ENCODE measurements around the gene FHL2. TPM values are rescaled to one million over a fixed set of nuclear protein-coding genes. Genes with fewer than 3 reads are reported as not detected.
A peak's percentile ranks its signal among the peaks of the same experiment; 100 is the strongest.

FHL2 gene
- total RNA-seq, 1 donor = 267 TPM

DNA sequence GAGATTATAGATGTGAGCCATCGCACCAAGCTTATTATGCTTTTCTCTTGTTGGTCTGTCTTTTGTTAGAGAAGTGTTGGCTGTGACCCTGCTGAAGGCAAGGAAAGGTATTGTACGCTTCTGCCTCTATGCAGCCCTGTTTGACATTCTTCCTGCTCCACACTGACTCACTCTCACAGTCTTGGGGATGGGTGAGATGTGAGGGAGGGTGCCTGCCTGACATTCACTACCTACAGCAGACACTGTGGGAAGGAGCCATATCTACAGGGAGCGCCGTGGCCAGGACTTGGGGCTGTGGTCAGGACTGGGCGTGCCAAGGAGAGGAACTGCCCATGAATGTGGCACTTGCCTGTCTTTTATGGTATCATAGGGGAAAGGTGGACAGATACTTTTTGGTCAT, 43.9 kb upstream of the FHL2 start:
- TF ChIP-seq, protein P1, sequence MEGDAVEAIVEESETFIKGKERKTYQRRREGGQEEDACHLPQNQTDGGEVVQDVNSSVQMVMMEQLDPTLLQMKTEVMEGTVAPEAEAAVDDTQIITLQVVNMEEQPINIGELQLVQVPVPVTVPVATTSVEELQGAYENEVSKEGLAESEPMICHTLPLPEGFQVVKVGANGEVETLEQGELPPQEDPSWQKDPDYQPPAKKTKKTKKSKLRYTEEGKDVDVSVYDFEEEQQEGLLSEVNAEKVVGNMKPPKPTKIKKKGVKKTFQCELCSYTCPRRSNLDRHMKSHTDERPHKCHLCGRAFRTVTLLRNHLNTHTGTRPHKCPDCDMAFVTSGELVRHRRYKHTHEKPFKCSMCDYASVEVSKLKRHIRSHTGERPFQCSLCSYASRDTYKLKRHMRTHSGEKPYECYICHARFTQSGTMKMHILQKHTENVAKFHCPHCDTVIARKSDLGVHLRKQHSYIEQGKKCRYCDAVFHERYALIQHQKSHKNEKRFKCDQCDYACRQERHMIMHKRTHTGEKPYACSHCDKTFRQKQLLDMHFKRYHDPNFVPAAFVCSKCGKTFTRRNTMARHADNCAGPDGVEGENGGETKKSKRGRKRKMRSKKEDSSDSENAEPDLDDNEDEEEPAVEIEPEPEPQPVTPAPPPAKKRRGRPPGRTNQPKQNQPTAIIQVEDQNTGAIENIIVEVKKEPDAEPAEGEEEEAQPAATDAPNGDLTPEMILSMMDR (IDR thresholded peaks at IDR 0.05; ENCODE audit: insufficient read depth, low read length) = no peak
- no peak overlapping the region for H3K4me3 ChIP-seq (ENCODE audit: low read depth, low read length)
- DNase-seq (ENCODE audit: low read depth) = no peak

DNA sequence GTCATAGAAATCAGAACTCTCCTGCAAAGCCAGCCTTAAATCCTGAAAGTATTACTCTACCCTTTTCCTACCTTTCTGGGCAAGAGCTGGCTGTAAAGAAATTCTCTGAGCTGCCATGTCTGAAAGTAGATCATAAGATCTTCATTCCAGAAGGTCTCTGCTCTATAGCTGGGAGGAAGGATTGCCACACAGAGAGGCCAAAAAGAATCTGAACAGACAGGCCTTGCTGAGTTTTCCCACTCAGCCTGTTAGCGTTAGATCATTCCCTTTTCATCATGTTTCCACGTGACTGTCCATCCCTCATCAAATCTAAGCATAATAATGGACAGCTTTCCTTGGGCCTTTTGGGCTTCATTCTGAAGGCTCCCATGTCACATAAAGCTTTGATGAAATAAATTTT, 43.2 kb upstream of the FHL2 start:
- no peak for DNase-seq (ENCODE audit: low read depth)
- H3K4me3 ChIP-seq (ENCODE audit: low read depth, low read length) = no peak overlapping the region
- TF ChIP-seq, protein P1 (IDR thresholded peaks at IDR 0.05; ENCODE audit: insufficient read depth, low read length) = no peak

DNA sequence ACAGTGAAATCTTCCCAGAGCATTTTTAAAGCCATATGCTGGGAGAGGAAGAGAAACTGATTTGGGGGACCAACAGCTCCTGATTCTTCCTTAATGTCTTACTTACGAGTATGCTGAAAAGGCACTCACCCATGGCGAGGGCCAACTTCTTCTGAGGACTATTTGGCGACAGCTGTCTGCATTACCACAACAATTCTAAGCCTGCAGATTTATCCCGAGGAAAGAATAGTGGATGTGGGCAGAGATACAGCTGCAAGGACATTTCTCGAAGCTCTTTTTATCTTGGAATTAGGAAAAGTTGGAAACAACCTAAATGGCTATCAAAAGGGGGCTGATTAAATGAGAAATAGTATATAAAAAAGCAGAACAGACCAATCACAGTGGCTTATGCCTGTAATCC, 40.3 kb upstream of the FHL2 start:
- TF ChIP-seq, protein P1 (IDR thresholded peaks at IDR 0.05; ENCODE audit: insufficient read depth, low read length) = no peak
- H3K4me3 ChIP-seq (ENCODE audit: low read depth, low read length) = no peak overlapping the region
- no peak for DNase-seq (ENCODE audit: low read depth)

DNA sequence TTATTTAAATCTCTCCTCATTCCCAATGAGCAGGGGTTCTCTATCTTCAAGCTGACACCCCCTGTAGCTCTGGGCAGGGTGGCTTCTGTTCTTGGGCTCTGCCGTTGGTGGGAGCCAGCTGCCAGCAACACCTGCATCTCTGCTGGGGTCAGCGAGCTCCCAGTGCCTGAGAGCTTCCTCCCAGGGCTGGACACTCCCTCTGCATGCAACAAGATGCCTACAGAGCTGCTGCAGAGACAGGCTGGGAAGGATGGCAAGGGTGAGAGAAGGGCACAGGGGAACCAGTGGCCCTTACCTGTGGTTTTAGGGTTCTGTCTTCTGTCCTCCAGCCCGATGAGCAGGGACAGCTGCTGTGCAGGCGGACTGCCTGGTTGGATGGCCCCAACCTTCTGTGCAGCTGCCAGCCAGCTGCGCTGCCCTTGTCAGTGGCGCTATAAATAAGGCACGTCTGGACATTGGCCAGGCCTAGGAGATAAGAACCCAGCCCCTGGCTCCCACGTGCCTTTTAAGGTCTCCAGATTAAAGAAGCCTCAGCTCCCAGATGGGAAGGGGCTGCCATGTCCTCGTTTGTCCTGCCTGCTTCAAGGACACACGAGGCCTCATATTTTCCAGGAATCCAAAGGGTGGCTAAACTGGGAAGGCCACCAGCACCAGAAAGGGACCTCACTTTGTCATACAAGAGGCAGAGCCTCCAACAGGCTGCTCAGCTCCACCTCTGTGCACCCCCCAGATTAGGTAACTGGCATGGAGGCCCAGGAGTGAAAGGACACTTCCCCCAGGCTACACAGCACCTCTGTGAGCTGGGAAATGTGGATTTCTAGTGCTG, 39.5 kb upstream of the FHL2 start:
- TF ChIP-seq, protein P1 (IDR thresholded peaks at IDR 0.05; ENCODE audit: insufficient read depth, low read length) = no peak
- H3K4me3 ChIP-seq (ENCODE audit: low read depth, low read length) = no peak overlapping the region
- DNase-seq (ENCODE audit: low read depth) = peak; percentile 41

GRCh38 chr2:105437708-105438103, 38.9 kb upstream of the FHL2 start:
- peak; percentile 70 for DNase-seq (ENCODE audit: low read depth)
- H3K4me3 ChIP-seq (ENCODE audit: low read depth, low read length) = no peak overlapping the region
- TF ChIP-seq, protein P1 (IDR thresholded peaks at IDR 0.05; ENCODE audit: insufficient read depth, low read length) = no peak

DNA sequence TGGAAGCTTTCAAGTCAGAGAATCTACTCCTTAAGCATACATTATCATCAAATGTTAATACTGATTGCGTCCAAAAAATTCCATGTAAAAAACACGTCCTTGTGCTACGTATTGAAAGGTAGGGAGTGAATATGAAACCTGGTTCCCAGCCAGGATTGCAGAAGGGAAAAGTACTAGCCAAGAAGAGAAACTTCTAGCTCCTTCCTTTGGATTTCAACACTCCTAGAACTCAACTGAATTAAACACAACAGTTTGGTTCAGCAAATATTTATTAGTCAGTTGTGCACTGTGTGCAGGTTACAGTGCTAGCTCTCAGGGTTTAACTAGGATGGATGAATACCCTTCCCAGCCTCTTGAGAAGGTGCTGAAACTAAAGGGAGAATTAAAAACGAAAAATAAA, 33.9 kb upstream of the FHL2 start:
- TF ChIP-seq, protein P1 (IDR thresholded peaks at IDR 0.05; ENCODE audit: insufficient read depth, low read length) = no peak
- no peak overlapping the region for H3K4me3 ChIP-seq (ENCODE audit: low read depth, low read length)
- DNase-seq (ENCODE audit: low read depth) = peak; percentile 51

- no peak overlapping the region for H3K4me3 ChIP-seq (ENCODE audit: low read depth, low read length)
- DNase-seq (ENCODE audit: low read depth) = no peak
- TF ChIP-seq, protein P1 (IDR thresholded peaks at IDR 0.05; ENCODE audit: insufficient read depth, low read length) = no peak
These were observed 33.2 kb upstream of the FHL2 start for GRCh38 chr2:105432044-105432399.

Measured in fibroblast of the aortic adventitia (primary cell).